ENCODE data around the gene CACNG1.
"Not testable (repeated sequence)": the region's sequence is repeated elsewhere in the genome, so short reads cannot be mapped to it uniquely, and the experiment has no call there.

CACNG1 gene

GRCh38 chr17:67025216-67025792 is 19.1 kb upstream of the CACNG1 start:
- DNase-seq (ENCODE audit: low spot score), result no peak

GRCh38 chr17:67026341-67026740 is 18.0 kb upstream of the CACNG1 start:
- DNase-seq (ENCODE audit: low spot score), result no peak

GRCh38 chr17:67027031-67027628 is 17.2 kb upstream of the CACNG1 start:
- DNase-seq (ENCODE audit: low spot score), result no peak

- no peak for DNase-seq (ENCODE audit: low spot score)
Observed at GRCh38 chr17:67030641-67031040, 13.7 kb upstream of the CACNG1 start.

- DNase-seq (ENCODE audit: low spot score), result no peak
Observed at GRCh38 chr17:67032382-67032781, 12.0 kb upstream of the CACNG1 start.

- DNase-seq (ENCODE audit: low spot score), result no peak
Observed at GRCh38 chr17:67032985-67033384, 11.4 kb upstream of the CACNG1 start.

GRCh38 chr17:67033613-67034012 is 10.7 kb upstream of the CACNG1 start:
- no peak for DNase-seq (ENCODE audit: low spot score)

GRCh38 chr17:67035131-67036083 is 8.9 kb upstream of the CACNG1 start:
- DNase-seq (ENCODE audit: low spot score), result no peak

- DNase-seq (ENCODE audit: low spot score), result no peak
Observed at GRCh38 chr17:67038861-67039365, 5.4 kb upstream of the CACNG1 start.

GRCh38 chr17:67040652-67041051 is 3.7 kb upstream of the CACNG1 start:
- DNase-seq (ENCODE audit: low spot score), result no peak

GRCh38 chr17:67041119-67041518 is 3.2 kb upstream of the CACNG1 start:
- not testable (repeated sequence) for DNase-seq (ENCODE audit: low spot score)

- DNase-seq (ENCODE audit: low spot score), result no peak
Observed at GRCh38 chr17:67041531-67041930, 2.8 kb upstream of the CACNG1 start.

- DNase-seq (ENCODE audit: low spot score), result no peak
Observed at GRCh38 chr17:67041941-67042899, 2.1 kb upstream of the CACNG1 start.

GRCh38 chr17:67043283-67043682 is 1.1 kb upstream of the CACNG1 start:
- DNase-seq (ENCODE audit: low spot score), result no peak

- no peak for DNase-seq (ENCODE audit: low spot score)
Observed at GRCh38 chr17:67044940-67045339, 586 bp downstream of the CACNG1 start.

- no peak for DNase-seq (ENCODE audit: low spot score)
Observed at GRCh38 chr17:67046398-67046797, 2.0 kb downstream of the CACNG1 start.

- no peak for DNase-seq (ENCODE audit: low spot score)
Observed at GRCh38 chr17:67047382-67047781, 3.0 kb downstream of the CACNG1 start.

- DNase-seq (ENCODE audit: low spot score), result no peak
Observed at GRCh38 chr17:67049025-67049739, 4.8 kb downstream of the CACNG1 start.

GRCh38 chr17:67050066-67050465 is 5.7 kb downstream of the CACNG1 start:
- DNase-seq (ENCODE audit: low spot score), result no peak

GRCh38 chr17:67050471-67051154 is 6.3 kb downstream of the CACNG1 start:
- DNase-seq (ENCODE audit: low spot score), result no peak
